GM19463 (cell line): ENCODE data around the gene SOCS3.

Experiments
- ATAC-seq: cut with Tn5 transposase; IDR thresholded peaks from one replicate; pipeline ENCODE4 v1.9.1; 2021; ENCODE audit warnings: mild to moderate bottlenecking, moderate library complexity; ENCODE audit not compliant: unreplicated experiment

SOCS3 gene

DNA sequence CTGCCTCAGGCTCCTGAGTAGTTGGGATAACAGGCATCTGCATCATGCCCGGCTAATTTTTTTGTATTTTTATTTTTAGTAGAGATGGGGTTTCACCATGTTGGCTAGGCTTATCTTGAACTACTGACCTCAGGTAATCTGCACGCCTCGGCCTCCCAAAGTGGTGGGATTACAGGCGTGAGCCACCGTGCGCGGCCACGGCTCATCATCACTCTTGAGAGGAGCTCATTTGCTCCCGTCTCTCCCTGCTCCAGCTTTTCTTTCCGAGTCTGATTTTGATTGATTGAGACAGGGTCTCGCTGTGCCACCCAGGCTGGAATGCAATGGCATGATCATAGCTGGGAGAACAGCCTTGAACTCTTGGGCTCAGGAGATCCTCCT, 31.2 kb upstream of the SOCS3 start:
- ATAC-seq = no peak

DNA sequence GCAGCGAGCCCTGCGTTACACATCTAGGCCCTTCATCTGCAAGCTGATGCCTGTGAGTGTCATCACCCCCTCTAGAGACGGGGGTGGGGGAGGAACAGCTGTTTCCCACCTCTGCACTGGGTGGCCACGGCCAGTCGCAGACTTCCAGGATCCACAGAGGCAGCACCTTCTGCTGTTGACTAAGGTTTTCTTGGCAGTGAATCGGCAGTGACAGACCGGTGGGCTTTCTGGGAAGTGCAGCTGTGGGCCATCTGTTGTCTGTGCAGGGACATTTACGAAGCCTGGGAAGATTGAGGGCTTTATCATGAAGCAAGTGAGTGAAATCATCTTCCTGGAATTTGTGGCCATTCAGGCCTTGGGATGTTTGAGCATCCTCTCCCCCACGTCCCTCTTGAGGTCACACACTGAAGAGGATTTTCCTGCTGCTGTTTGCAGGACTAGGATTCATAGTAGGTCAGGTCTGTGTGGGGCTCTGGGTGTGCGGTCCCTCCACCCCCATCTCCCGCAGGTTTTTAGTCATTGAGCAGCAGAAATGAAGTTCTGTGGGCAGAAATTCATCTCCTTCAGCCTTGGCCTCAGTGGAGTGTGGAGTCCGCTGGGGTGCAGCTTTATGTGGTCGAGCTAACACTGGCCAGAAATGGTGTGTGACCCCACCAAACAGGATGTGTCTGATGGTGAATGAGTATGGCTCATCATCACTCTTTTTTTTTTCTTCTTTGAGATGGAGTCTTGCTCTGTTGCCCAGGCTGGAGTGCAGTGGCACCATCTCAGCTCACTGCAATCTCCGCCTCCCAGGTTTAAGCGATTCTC, 30.6 kb upstream of the SOCS3 start:
- ATAC-seq = no peak

DNA sequence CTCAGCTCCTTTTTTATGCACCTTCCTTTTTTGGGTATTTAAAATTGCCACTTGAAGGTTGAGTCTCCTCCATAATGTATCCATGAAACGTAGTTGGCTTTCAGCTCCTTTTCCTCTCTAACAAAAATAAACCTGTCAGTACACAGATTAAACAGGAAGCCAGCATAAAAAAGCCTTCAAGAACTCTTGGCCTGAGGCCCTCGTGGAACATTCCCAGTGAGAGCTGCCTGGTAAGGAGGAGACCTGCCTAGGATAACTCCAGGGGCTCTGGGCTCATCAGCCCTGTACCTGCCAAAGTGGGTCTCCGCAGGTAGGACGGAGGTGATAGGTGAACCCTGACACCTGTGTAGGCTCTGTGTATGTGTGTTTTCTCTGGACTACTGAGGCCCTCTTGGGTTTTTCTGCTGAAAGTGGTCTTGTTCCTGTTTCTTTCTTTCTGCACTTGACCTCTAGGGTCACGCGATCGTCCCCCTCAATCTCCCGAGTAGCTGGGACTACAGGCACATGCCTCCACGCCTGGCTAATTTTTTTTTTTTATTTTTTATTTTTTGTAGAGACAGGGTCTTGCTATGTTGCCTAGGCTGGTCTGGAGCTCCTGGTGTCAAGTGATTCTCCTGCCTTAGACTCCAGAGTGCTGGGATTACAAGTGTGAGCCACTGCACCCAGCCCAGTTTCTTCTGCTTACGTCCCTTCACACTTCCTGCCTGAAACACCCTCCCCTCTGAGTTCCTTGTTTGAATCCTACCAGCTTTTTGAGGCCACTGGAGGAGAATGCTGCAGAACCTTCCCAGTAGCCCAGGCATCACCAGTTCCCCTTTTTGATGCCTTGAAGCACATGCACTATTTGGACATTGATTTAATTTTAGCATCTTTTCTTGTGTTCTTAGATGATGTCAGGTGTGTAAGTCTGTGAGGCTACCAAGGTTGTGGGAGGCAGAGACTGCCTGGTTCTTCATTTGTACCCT, 28.4 kb upstream of the SOCS3 start:
- ATAC-seq = no peak

DNA sequence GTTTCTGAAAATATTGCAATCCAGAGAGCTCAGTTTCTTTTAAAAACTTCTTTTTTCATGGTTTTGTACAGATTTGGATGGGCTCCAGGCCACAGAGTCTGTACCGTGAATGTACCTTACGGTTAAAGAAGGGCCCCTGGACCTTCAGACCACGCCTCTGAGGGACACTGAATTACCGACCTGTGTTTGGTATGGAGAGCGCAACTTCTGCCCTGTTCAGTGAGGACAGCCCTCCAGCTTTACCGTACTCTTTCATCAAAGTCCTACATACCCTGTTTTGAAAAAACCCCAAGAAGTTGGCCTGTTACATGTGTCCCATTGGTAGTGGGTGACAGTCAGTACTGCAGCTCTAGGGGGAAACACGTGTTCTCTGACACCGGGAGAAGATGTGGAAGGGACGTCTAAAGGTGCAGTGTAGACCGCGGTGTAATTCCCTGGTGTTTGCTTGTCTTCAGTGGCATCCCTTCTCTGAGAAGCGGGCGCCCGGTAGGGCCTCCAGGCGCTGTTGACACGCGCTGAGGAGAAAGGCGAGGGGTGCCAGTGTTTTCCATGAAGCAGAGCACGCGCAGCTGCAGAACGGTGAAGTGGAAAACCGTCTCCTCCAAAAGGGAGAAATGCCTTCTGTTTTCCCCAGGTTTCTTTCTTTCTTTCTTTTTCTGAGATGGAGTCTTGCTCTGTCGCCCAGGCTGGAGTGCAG, 24.8 kb upstream of the SOCS3 start:
- ATAC-seq = no peak

DNA sequence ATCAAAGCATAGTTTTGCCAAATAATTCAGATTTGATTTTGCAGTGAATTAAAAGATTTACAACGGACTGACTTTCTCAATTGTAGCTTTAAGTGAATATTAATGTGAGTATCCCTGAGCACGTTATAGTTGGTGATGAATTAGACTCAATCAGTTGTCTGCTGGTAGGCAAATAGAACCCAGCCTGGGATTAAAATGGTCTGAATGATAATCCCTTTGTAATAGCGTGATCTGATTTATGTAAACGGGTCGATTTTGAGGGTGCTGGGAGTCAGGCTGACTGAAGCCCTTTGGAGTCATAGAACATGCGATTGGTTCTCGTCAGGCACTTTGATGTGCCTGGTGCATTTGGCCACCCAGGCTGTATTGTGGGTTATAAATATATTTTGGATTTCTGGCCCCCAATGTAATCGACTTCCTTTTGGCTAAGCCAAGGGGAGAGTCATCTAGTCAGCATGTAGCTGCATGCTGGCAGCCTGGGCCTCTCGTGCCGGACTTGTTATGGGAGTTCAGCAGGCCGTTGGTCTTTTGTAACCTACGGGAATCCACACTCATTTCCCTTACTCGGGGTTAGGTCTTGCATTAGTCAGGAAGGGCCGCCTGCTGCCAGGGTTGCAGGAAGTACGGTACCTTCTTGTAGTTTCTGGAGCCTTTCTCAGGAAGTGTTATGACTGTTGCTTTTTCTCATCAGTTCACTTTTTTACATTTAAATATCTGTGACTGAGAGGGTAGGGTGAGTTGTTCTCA, 24.0 kb upstream of the SOCS3 start:
- ATAC-seq = peak; percentile 33

DNA sequence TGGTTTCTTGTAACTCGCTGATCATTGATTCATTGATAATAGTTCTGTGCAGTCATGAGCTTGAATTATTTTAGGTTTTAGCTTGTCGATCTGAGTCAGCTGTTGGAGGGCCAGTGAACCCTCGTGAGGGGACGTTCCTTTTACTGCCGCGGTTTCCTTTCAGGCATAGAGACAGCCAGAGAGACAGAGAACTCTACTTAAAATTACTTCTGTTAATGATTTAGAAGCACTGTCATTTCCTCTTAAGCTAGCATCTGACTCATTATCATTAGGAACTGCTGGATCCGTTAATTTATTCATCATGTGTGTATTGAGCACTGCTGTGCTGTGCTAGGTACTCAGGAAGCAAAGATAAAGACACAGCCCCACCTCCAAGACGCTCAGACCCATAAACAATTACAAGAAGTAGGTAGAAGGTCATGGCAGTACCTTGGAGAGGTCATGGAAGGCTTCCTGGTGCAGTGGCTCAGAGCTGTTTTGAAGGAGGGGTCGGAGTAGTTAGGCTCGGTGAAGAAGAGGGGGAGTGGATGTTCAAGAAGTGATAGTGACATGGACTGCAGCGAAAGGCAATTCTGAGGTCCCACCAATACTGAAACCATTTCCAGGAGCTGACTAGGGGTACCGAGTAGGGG, 21.8 kb upstream of the SOCS3 start:
- peak; percentile 26 for ATAC-seq

DNA sequence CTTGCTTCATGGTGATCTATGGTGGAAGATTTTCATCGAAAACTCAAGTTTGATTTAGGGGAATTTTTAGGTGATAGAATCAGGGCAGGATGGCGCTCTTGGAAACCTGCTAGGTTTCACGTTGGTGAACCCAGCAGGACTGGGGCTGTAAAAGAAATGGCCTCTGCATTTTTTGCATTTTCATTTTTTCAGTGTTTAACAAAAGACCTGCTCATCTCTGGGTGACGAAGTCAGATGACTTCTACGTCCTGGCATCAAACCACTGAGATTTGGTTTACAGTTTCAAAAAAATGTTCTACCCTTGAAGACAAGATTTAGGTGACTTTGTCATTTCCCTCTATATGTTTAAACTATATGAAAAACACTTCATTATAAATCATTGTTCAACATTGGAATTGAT, 20.5 kb upstream of the SOCS3 start:
- no peak for ATAC-seq

DNA sequence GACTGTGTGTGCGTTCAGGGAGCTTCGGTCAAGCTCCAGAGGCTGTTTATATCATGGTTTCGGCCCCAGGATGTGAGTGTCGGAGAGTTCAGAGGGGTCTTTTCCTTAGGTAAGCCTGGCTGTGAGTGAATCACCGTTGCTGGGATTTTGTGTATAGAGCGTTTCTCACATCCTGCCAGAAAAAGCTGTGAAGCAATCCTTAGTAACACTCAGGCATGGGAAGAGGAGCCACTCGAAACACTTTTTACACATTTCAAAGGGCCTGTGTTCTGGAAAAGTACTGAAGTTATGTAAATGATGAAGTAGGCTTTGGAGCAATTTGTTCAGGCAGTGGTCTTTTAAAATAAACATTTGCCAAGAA, 19.2 kb upstream of the SOCS3 start:
- no peak for ATAC-seq

DNA sequence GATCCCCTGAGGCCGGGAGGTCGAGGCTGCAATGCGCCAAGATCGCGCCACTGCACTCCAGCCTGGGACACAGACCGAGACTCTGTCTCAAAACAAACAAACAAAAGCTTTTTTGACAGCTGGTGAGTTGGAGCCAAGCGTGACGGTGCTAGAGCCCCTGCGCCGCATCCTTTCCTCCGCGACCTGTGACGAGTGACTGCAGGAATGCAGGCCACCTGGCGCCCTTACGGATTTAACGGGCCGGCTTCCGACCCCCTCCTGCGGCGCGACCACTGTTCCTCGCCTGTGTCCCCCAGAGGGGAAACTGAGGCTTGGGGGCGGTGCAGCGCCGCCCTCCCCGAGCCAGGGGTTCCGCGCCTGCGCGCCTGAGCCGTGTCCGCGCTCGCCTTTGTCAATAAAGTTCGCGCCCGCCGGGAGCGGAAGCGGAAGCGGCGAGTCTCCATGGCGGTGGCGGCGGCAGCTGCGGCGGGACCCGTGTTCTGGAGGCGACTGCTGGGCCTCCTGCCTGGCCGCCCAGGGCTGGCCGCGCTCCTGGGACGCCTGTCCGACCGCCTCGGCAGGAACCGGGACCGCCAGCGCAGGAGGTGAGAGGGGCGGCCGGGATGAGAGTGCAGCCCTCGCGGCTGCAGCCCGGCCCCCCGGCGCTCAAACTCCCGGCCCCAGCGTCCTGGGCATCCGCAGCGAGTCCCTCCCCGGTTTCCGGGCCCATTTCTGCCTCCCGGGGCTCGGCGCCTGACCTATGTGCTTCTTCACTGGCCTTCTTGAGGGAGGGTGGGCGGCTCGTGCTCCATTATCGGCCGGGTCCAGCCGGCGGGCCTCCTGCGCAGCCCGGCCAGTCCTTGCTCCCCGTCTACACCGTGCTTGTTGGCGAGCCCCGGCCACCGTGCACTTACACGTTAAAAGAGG, 18.6 kb upstream of the SOCS3 start, which contains the start of gene PGS1:
Gene PGS1, plus strand, starts transcription at position 425 of the 906 bp plus-strand sequence. Its CDS starts 17 bp downstream, at position 442.
- ATAC-seq = no peak

DNA sequence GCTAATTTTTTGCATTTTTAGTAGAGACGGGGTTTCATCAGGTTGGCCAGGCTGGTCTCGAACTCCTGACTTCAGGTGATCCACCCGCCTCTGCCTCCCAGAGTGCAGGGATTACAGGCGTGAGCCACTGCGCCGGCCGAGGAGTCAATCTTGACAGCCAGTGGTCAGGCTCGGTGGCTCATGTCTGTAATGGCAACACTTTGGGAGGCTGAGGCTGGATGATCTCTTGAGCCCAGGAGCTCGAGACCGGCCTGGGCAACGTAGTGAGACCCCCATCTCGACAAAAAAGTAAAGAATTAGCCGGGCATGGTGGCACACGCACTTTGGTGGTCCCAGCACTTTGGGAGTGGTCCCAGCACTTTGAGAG, 18.0 kb upstream of the SOCS3 start:
- no peak for ATAC-seq

DNA sequence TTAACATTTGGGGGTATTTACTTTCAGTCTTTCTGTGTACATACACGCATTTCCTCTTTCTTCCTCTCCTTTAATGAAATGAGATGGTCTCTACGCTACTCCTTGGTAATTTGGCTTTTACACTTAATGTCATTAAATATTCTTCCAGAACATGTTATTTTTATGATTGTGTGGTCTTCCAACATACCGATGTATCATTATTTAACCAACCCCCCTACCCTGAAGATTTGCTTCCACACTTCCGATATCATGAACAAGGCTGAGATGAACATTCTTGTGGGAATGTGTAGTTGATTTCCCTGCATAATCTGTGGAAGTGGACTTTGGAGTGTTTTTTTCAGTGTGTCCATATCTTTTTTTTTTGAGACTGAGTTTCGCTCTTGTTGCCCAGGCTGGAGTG, 16.3 kb upstream of the SOCS3 start:
- no peak for ATAC-seq

DNA sequence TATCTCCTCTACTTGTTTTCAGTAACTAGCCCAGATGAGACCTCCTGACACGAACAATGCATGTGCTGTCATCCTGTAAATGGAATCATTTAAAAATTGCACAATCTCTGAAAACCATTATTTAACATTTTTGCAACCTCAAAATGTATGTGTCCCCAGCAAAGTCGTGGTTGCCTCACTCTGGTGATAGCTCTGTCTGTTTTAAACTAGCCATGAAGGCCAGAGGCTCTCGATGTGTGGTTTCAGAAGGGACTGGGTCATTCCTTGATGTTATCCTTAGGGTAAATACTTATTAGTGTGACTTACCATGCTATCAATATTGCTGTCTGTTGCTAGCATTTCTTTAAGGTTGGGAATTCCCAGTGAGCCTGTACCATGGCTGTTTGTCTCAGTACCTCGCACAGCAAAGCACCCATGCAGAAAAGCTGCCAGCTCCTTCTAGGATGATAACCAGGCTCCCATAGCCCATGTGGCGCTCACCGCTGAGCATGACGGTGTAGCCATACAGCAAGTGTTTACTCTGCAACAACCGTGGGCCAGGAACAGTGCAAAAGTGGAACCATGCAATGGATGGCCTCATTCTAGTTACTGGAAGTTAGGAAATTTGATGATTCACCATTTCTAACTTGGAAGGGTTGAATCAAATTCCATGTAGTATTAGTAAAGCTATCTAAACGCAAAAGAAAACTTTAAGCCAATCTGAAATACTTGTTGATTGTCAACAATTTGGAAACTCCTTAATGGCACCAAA, 15.7 kb upstream of the SOCS3 start:
- no peak for ATAC-seq

DNA sequence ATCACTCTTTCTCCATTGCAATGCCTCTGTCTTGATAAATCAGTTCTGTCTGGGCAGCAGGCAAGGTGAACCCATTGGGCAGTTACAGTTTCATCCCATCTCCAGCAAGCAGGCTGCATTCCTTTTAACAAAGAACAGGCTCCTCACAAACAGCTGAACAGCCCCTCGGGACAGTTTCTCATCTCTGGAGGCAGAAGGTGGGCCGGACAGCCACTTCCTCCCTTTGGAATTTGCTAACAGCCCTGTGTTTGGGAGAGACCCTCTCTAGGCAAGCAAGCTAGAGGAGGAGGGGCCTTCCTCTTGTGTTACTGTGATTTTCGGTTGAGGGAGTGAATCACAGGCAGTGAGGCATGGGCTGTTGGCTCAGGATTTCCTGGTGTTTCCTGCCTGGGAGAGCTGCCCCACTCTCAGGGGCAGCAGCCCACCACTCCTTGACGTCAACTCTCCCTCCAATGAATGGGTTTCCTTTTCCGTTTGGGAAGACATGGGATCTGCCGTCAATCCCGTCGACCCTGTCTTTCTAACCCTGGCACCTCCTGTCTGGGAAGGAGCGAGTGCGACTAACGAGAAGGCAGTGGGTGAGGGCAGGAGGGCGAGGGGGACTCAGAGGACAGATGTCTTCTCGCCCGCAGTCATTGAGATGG, 14.9 kb upstream of the SOCS3 start:
- no peak for ATAC-seq

DNA sequence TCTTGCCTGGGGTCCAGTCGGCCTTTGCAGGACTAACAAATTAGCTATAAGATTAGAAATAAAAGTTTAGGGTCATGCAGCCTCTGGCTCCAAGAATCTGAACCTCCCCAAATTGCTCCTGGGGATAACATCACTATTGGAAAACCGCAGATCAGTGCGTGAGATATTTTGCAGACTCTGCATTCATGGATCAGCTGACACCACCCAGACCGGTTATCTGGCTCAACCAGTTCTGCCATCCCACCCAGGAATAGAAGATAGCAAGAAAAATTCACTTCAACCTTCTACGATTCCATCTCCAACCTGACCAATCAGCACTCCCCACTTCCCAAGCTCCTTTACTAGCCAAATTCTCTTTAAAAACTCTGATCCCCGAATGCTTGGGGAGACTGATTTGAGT, 14.3 kb upstream of the SOCS3 start:
- ATAC-seq = no peak

DNA sequence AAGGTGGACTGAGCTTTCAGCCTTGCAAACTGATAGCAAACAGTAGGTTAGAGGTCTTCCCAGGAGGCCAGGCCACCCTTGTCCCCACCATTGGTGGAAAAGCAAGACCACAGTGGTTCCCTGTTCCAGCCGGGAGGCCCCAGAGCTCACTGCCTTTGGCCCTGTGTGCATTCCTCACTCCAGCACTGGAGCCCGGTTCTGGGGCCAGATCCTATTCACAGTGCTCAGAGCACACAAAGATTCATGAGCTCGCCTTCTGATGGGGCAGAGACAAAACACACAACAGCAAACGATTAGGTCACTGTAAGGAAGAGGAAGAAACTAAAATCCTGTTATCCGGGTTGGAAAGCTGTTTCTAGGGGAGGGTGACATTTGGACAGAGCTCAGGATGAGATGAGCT, 13.0 kb upstream of the SOCS3 start:
- ATAC-seq = no peak

DNA sequence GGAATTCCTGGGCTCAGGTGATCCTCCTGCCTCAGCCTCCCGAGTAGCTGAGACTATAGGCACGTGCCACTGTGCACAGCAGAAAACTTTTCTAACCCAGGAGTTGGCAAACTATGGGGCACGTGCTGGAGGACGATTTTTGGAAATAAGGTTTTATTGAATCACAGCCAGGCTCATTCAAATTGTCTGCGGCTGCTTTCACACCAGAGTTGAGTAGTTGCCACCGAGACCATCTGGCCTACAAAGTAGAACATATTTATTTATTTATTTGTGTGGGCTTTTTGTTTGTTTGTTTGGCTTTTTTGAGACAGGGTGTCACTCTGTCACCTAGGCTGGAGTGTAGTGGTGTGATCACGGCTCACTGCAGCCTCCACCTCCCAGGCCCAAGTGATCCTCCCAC, 11.2 kb upstream of the SOCS3 start:
- ATAC-seq = no peak

DNA sequence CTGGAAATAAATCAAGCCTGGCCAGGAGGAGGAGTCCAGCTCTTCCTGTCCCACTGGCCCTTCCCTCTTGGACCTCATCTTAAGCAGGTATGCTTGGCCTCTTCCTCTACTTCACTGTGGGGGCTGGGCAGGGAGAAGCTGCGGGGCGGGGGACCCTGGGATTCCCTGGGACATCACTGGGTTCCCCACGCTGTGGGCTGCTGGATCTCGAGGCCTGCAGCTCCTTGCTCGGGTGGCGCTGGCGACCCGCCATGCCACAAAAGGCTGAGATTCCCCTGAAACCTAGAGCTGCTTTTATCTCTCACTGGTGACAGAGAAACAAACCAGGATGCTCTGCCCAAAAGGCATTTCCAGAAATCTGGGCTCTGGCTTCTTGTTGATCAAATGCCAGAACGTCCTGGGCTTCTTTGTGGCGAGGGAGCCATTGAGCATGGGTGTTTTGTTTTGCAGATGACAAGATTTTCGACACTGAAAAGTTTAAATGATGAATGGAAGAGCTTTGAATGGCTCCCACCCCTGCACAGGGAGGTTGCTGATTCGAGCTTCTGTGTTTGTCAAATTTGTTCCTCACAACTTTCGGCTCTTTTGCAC, 10.0 kb upstream of the SOCS3 start:
- no peak for ATAC-seq
